ENCODE results near the gene USP43.
"Not testable (repeated sequence)": the region's sequence is repeated elsewhere in the genome, so short reads cannot be mapped to it uniquely, and the experiment has no call there.

The USP43 gene

GRCh38 chr17:9661027-9661426, 15.7 kb downstream of the USP43 start:
- DNase-seq: no peak

GRCh38 chr17:9663511-9663910, 18.2 kb downstream of the USP43 start:
- DNase-seq: not testable (repeated sequence)

- no peak for DNase-seq
These were observed 21.2 kb downstream of the USP43 start for GRCh38 chr17:9666461-9667050.

GRCh38 chr17:9668517-9668916, 23.2 kb downstream of the USP43 start:
- no peak for DNase-seq

- no peak for DNase-seq
These were observed 24.3 kb downstream of the USP43 start for GRCh38 chr17:9669551-9670008.

- no peak for DNase-seq
These were observed 25.3 kb downstream of the USP43 start for GRCh38 chr17:9670596-9670995.

GRCh38 chr17:9671559-9671958, 26.2 kb downstream of the USP43 start:
- DNase-seq: no peak

- no peak for DNase-seq
These were observed 26.9 kb downstream of the USP43 start for GRCh38 chr17:9672266-9672665.

- DNase-seq: no peak
These were observed 27.4 kb downstream of the USP43 start for GRCh38 chr17:9672691-9673090.

- DNase-seq: no peak
These were observed 30.8 kb downstream of the USP43 start for GRCh38 chr17:9676084-9676483.

- no peak for DNase-seq
These were observed 31.5 kb downstream of the USP43 start for GRCh38 chr17:9676820-9677310.

- DNase-seq: no peak
These were observed 32.1 kb downstream of the USP43 start for GRCh38 chr17:9677411-9677810.

GRCh38 chr17:9677896-9678295, 32.6 kb downstream of the USP43 start:
- no peak for DNase-seq

- DNase-seq: no peak
These were observed 39.8 kb downstream of the USP43 start for GRCh38 chr17:9684955-9685621.

- no peak for DNase-seq
These were observed 48.4 kb downstream of the USP43 start for GRCh38 chr17:9693755-9694154.

- no peak for DNase-seq
These were observed 51.1 kb downstream of the USP43 start for GRCh38 chr17:9696279-9697044.

GRCh38 chr17:9700136-9700535, 54.8 kb downstream of the USP43 start:
- no peak for DNase-seq

GRCh38 chr17:9700754-9701476, 55.6 kb downstream of the USP43 start:
- no peak for DNase-seq

- DNase-seq: no peak
These were observed 57.2 kb downstream of the USP43 start for GRCh38 chr17:9702482-9702881.

- no peak for DNase-seq
These were observed 57.8 kb downstream of the USP43 start for GRCh38 chr17:9702914-9703780.

GRCh38 chr17:9703781-9704082, 58.4 kb downstream of the USP43 start:
- DNase-seq: no peak

GRCh38 chr17:9705745-9706144, 60.4 kb downstream of the USP43 start:
- no peak for DNase-seq

Data from CD4-positive, alpha-beta T cell treated with Interleukin-15 for 1 hour (primary cell).